ENCODE data around the gene ARHGEF12.

ARHGEF12 gene

GRCh38 chr11:120420572-120420971 lies 84.4 kb downstream of the ARHGEF12 start:
- no peak for DNase-seq (ENCODE audit: extremely low read depth in 1 of 2, low read depth in 1 of 2)

DNA sequence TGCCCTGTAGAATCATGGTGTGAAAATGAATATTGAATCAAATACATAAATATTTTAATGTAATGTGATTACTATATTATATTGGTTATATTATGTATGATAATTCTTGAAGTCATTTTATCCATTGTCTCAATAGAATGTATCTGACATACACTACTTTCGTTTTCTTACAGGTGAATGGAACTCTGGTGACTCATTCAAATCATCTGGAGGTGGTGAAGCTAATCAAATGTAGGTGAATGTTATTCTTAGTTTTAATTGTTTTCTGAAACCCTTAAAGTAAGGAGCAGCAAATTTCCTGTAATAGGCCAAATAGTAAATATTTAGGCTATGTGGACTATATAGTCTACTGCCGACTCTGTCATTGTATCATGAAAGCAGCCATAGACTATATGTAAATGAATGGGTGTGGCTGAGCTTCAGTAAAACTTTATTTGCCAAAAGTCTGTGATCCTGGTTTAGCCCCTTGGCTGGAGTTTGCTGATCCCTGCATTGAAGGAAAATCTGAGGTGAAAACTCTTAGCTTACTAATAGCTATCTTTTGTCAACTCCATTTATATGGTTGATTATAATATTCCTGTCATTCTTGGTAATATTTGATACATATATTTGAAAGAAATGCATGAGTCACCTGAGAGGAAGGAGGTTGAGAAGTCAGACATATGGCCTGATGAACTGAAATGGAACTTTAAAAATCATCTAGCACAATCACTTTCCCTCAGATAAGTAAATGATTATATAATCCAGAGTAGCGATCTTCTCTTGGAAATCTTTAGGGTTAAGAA lies 88.2 kb downstream of the ARHGEF12 start:
- no peak for DNase-seq (ENCODE audit: extremely low read depth in 1 of 2, low read depth in 1 of 2)

- no peak for DNase-seq (ENCODE audit: extremely low read depth in 1 of 2, low read depth in 1 of 2)
These were observed 88.7 kb downstream of the ARHGEF12 start for GRCh38 chr11:120424970-120425332.

DNA sequence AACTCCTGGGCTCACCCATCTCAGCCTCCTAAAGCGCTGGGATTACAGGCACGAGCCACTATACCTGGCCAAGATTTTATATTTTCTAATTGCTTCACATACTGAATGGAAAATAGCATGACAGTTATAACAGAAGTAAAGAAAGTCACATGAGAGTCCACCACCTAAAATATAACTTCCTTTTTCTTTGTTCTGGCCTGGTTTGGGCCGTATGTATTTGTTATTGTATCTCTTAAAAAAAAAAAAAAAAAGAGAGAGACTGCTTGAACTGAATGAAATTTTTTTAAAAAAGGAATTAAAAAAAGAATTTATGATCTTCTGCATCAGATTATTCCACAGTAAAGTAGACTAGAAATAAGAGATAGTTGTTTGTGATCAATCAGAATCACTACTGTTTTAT lies 89.3 kb downstream of the ARHGEF12 start:
- DNase-seq (ENCODE audit: extremely low read depth in 1 of 2, low read depth in 1 of 2), result no peak

DNA sequence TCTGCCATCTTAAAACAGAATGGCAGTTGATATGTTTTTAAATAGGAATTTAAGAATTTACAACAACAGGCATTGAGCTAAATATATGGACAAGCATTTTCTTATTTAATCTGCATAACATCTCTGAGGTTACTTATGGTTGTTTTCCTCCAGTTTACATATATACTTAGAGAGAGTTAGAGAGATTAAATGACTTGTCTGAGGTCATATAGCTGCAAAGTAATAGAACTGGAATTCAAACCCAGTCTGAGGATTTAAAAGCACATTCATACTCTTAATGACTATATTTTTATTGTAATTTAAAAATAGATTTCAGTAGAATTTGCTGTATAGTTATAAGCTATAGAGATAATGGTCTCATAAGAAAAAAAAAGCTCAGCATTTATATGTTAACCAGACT lies 93.9 kb downstream of the ARHGEF12 start:
- no peak for DNase-seq (ENCODE audit: extremely low read depth in 1 of 2, low read depth in 1 of 2)

DNA sequence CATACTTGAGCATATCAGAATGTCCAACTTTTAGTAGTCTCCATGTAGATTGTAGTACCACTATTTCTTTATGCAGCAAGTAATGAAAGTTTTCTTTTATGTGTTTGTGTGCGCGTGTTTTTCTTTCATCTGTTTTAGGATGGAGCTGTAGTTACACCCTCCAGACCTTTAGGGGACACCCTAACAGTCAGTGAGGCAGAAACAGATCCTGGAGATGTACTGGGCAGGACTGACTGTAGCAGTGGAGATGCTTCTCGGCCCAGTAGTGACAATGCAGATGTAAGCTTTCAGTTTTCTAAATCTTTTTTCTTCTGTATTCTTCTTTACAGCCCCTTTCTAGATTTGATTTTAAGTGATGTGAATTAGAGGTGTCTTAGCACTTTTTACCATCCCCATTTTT lies 95.4 kb downstream of the ARHGEF12 start:
- DNase-seq (ENCODE audit: extremely low read depth in 1 of 2, low read depth in 1 of 2), result no peak

DNA sequence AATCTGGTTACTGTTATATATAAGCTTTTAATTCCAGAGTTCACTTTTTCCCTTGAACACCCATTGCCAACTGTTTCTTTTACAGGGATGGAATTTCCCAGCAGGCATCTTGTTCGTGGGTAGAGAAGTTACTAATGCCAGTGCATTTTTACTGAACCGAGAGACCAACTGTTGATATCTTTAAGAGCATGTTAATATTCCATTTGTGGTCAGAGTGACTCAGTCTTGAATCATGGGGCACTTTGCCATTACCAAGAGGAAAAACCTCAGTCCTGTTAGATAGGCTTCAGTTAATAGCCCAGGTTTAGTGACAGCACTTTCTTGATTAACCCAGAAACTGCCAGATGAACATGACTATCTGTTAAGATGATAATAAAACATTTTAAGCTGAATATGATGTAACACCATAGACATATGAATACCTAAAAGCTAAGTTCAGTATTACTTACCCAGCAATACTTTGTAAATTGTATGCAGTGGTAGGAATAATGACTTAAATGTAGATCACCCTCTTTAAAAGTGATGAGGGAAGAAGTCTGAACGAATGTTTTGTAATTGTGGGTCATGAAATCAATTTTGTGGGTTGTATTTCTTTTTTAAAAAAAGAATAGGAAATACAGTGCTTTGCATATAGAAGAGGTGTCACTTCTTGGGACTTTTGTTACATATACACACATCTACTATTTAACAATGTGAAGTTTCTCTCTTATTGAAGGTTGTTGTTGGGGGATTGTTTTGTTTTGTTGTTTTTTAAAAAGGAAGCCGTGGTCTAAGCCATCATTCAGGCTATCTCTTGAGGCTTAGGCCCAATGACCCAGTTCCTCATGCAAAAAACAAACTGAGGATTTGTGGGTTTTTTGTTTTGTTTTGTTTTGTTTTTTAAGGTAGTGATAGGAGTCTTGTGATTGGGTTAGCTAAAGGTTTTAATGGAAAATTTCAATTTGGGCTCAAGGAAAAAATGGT lies 96.1 kb downstream of the ARHGEF12 start:
- no peak for DNase-seq (ENCODE audit: extremely low read depth in 1 of 2, low read depth in 1 of 2)

- no peak for DNase-seq (ENCODE audit: extremely low read depth in 1 of 2, low read depth in 1 of 2)
These were observed 105.4 kb downstream of the ARHGEF12 start for GRCh38 chr11:120441592-120441991.

GRCh38 chr11:120442031-120442430 lies 105.8 kb downstream of the ARHGEF12 start:
- no peak for DNase-seq (ENCODE audit: extremely low read depth in 1 of 2, low read depth in 1 of 2)

DNA sequence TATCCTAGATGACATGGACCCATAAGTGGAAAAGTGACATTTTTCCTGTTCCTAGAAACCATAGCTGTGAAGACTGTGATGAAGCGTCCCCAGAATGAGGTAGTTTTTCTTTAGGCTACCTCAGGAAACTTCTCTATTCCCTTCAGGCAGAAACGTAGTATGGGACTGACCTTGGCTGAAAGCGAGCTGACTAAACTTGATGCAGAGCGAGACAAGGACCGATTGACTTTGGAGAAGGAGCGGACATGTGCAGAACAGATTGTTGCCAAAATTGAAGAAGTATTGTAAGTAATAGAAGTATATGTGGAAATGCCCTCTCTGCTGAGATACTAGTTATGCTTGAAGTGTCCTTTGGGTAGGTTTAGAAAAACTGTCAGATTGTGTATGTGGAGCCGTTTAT lies 110.6 kb downstream of the ARHGEF12 start:
- DNase-seq (ENCODE audit: extremely low read depth in 1 of 2, low read depth in 1 of 2), result no peak

DNA sequence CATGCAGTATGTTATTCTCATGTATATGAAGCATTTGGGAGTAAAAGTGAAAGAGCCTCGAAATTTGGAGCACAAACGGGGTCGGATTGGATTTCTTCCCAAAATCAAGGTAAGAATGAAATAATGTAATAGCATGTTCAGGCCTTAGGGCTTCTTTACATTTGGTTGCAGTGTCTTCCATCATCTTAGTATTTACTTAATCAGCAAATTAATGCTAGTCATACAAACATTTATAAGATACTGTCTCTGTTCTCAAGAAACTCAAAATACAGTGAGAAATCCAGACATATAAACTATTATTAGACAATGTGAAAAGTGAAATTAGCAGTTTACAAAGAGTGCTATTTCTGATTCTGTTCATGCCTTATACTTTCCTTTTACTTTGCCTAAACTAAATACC lies 112.0 kb downstream of the ARHGEF12 start:
- no peak for DNase-seq (ENCODE audit: extremely low read depth in 1 of 2, low read depth in 1 of 2)

DNA sequence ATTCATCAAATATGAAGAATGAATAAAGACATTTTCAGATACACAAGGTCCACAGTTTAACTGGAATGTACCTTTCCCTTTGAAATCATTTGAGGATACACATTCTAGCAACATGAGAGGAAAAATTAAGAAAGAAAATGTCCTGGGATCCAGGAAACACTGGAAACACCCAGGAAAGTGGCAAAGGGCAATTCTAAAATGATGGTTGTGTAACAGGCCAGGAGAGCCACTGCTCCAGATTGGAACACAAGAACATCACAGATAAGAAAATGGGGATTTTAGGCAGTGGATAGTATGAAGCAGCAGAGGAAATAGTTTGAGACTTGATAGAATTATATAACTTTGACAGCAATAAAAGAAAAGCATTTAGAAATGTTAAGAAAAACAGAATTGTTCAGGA lies 119.3 kb downstream of the ARHGEF12 start:
- no peak for DNase-seq (ENCODE audit: extremely low read depth in 1 of 2, low read depth in 1 of 2)

- DNase-seq (ENCODE audit: extremely low read depth in 1 of 2, low read depth in 1 of 2), result no peak
These were observed 121.8 kb downstream of the ARHGEF12 start for GRCh38 chr11:120457996-120458395.

DNA sequence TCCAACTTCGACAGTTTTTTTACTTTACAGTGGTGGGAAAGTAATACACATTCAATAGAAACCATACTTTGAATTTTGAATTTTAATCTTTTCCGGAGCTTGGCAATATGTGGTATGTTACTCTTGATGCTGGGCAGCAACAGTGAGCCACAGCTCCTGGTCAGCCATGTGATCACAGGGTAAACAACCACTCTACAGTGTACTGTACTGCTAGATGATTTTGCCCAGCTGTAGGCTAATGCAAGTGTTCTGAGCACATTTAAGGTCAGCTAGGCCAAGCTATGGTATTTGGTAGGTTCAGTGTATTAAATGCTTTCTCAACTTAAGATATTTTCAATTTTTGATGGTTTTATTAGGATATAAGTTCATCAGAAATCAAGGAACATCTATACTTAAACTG lies 126.6 kb downstream of the ARHGEF12 start:
- no peak for DNase-seq (ENCODE audit: extremely low read depth in 1 of 2, low read depth in 1 of 2)

- no peak for DNase-seq (ENCODE audit: extremely low read depth in 1 of 2, low read depth in 1 of 2)
These were observed 129.8 kb downstream of the ARHGEF12 start for GRCh38 chr11:120465921-120466534.

DNA sequence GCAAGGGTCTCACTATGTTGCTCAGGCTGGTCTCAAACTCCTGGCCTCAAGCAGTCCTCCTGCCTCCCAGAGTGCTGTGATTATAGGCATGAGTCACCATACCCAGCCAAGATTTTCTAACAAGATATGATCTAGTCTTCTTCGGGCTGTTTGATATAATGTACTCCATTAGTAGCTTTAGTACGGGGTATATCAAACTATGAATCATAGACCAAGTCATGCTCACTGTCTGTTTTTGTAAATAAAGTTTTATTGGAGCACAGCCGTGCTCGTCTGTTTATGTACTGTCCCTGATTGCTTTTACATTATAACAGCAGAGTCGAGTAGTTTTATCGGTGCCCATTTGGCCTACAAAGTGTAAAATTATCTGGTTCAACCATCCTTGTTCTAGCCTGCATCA lies 131.4 kb downstream of the ARHGEF12 start:
- no peak for DNase-seq (ENCODE audit: extremely low read depth in 1 of 2, low read depth in 1 of 2)

DNA sequence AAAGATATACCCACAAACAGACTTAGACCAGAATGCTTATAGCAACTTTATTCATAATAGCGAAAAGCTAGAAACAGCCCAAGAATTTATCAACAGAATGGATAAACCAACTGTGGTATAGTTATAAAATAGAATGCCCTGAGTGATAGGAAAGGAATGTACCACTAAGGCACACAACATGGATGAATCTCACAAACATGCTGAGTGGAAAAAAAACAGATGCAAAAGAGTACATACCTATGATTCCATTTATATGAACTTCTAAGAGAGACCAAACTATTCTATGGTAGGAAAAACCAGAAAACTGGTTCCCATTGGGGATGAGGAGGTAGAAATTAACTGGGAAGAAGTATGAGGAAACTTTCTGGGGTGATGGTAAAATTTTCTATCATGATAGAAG lies 134.9 kb downstream of the ARHGEF12 start:
- DNase-seq (ENCODE audit: extremely low read depth in 1 of 2, low read depth in 1 of 2), result no peak

- no peak for DNase-seq (ENCODE audit: extremely low read depth in 1 of 2, low read depth in 1 of 2)
These were observed 135.8 kb downstream of the ARHGEF12 start for GRCh38 chr11:120471994-120472393.

DNA sequence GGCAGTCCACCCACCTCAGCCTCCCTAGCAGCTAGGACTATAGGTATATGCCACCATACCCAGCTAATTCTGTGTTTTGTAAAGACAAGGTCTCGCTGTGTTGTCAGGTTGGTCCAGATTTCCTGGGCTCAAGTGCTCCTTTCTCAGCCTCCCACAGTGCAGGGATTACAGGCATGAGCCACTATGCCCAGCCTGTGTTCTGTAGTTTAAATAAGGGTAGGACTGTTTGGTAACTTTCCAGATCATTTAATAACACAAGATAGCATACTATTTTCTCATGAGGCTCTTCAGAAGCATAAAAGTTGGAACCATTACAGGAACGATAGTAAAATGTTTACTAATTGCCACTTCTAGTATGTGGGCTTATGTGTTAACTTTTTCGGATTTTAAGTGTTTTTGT lies 137.3 kb downstream of the ARHGEF12 start:
- no peak for DNase-seq (ENCODE audit: extremely low read depth in 1 of 2, low read depth in 1 of 2)

GRCh38 chr11:120482149-120482548 lies 145.9 kb downstream of the ARHGEF12 start:
- no peak for DNase-seq (ENCODE audit: extremely low read depth in 1 of 2, low read depth in 1 of 2)

DNA sequence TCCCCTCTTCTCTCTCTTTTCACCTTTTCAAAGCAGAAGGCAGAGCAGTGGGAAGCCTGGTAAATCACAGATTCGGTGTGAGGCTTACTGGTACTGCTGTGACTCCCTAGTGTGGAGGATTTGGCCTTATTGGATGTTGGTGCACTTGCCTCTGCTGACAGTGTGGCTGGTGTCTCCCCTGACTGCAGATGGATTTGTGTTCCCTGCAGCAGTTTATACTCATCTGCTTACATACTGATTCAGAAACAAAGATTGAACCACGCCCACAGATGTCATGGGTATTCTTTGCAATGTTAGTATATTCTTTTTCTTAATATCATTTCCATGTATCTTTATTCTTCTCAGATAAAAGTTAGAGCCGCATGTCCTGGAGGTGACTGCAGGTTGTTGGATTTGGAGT lies 148.5 kb downstream of the ARHGEF12 start:
- DNase-seq (ENCODE audit: extremely low read depth in 1 of 2, low read depth in 1 of 2), result no peak

GRCh38 chr11:120486138-120486537 lies 149.9 kb downstream of the ARHGEF12 start:
- no peak for DNase-seq (ENCODE audit: extremely low read depth in 1 of 2, low read depth in 1 of 2)
